K562 (cell line): ENCODE results near the gene OR6S1. TPM values are rescaled to one million over a fixed set of nuclear protein-coding genes. Genes with fewer than 3 reads are reported as not detected.

ENCODE experiments used
- ARNT ChIP-seq, 2 experiments: fragments of 450-650 bp; IDR thresholded peaks; 2 replicates each; pipeline ENCODE4 v1.6.1; 2016; ENCODE audit warnings: mild to moderate bottlenecking in 1 of 2
- CEBPG ChIP-seq, 3 experiments: fragments of 200-800 bp in 1 of 3; sonication (Bioruptor generic) in 1 of 3; sonication (generic) in 1 of 3; formaldehyde crosslinking in 1 of 3; IDR thresholded peaks in 2 of 3; conservative IDR thresholded peaks in 1 of 3; 2 replicates each; pipeline versions ENCODE4 v1.6.1 to v1.8.0; 2016 to 2022; ENCODE audit warnings: missing compliant biosample characterization in 2 of 3, missing genetic modification characterization in 2 of 3, mild to moderate bottlenecking in 1 of 3, missing genetic modification reagents in 1 of 3
- LEF1 ChIP-seq: fragments of 450-650 bp; IDR thresholded peaks from 2 replicates; pipeline ENCODE4 v1.6.1; 2016; ENCODE audit warnings: mild to moderate bottlenecking
- MAZ ChIP-seq, 2 experiments: fragments of 450-650 bp in 1 of 2; sonication (generic) in 1 of 2; formaldehyde crosslinking; IDR thresholded peaks in 1 of 2; conservative IDR thresholded peaks in 1 of 2; 2 replicates each; pipeline versions ENCODE4 v1.4.0 to v1.5.0; 2020; ENCODE audit warnings: mild to moderate bottlenecking in 1 of 2, missing genetic modification reagents in 1 of 2
- MYBL2 ChIP-seq, 2 experiments: fragments of 450-650 bp in 1 of 2; sonication (generic) in 1 of 2; formaldehyde crosslinking in 1 of 2; IDR thresholded peaks; 2 replicates each; pipeline versions ENCODE4 v1.6.1 to v1.8.1; 2017 to 2022; ENCODE audit warnings: borderline replicate concordance in 1 of 2, inconsistent platforms in 1 of 2, low read depth in 1 of 2, mild to moderate bottlenecking in 1 of 2, missing genetic modification reagents in 1 of 2, moderate library complexity in 1 of 2
- NEUROD1 ChIP-seq: fragments of 150-350 bp; IDR thresholded peaks from 2 replicates; pipeline ENCODE4 v1.6.1; 2014; ENCODE audit warnings: borderline replicate concordance, low read length, low read depth; ENCODE audit not compliant: partially characterized antibody
- NRF1 ChIP-seq, 2 experiments: fragments of 450-650 bp; IDR thresholded peaks in 1 of 2; conservative IDR thresholded peaks in 1 of 2; 2 replicates each; pipeline ENCODE4 v1.6.1; 2014; ENCODE audit warnings: mild to moderate bottlenecking in 2 of 2
- POLR3G ChIP-seq: IDR thresholded peaks from 2 replicates; pipeline ENCODE4 v1.6.1; 2011; ENCODE audit not compliant: insufficient read length, insufficient replicate concordance; ENCODE audit errors: extremely low read depth
- ZKSCAN8 ChIP-seq: fragments of 200-800 bp; sonication (Bioruptor generic); IDR thresholded peaks from 2 replicates; pipeline ENCODE4 v1.6.1; 2016; ENCODE audit warnings: missing genetic modification characterization, missing compliant biosample characterization
- polyA plus RNA-seq, 8 experiments: library from polyadenylated mRNA; depleted of rRNA in 4 of 8; stranded (reverse) in 5 of 8; unstranded in 3 of 8; fragments of >200 nt; fragmentation: Nextera tagmentation in 2 of 8; fragmentation: Illumina TruSeq in 1 of 8; extraction: Ambion mirVana in 2 of 8; extraction: Trizol in 1 of 8; gene quantifications; 2 replicates each; pipeline versions ENCODE4 v1.2.1 to v1.2.3, GENCODE V29; 2011 to 2014; ENCODE audit warnings: inconsistent platforms in 1 of 8, missing spikeins in 1 of 8
- total RNA-seq, 7 experiments: library from RNA; depleted of rRNA in 6 of 7; stranded (reverse); fragments of >200 nt in 6 of 7; fragmentation: Illumina TruSeq in 2 of 7; extraction: Trizol in 2 of 7; gene quantifications; 2 replicates each; pipeline versions ENCODE4 v1.2.1 to v1.2.3, GENCODE V29; 2011 to 2021; ENCODE audit warnings: low replicate concordance in 1 of 7
- TF ChIP-seq, protein P1 (sequence below): IDR thresholded peaks from 2 replicates; pipeline ENCODE4 v1.6.1; 2012; ENCODE audit warnings: low read depth, low read length, improper control_type of control experiment, borderline replicate concordance
- TF ChIP-seq, protein P2 (sequence below), 2 experiments: fragments of 450-650 bp; IDR thresholded peaks; 2 replicates each; pipeline ENCODE4 v1.6.1; 2018; ENCODE audit warnings: mild to moderate bottlenecking in 2 of 2, low read depth in 1 of 2; ENCODE audit not compliant: partially characterized antibody in 2 of 2
- TF ChIP-seq, protein P3 (sequence below): fragments of 200-400 bp; formaldehyde crosslinking; IDR thresholded peaks from 2 replicates; pipeline ENCODE4 v1.6.1; 2017; ENCODE audit warnings: mild to moderate bottlenecking, low read depth, low read length, moderate library complexity
- TF ChIP-seq, protein P4 (sequence below): sonication (generic); formaldehyde crosslinking; IDR thresholded peaks from 2 replicates; pipeline ENCODE4 v1.8.0; 2022; ENCODE audit warnings: missing genetic modification reagents, mild to moderate bottlenecking, moderate library complexity, borderline replicate concordance

Gene OR6S1
- total and polyA plus RNA-seq, 9 of the 15 experiments (the other 6 are each of a cell fraction or from before 2014, with no cell fraction given), result not detected

DNA sequence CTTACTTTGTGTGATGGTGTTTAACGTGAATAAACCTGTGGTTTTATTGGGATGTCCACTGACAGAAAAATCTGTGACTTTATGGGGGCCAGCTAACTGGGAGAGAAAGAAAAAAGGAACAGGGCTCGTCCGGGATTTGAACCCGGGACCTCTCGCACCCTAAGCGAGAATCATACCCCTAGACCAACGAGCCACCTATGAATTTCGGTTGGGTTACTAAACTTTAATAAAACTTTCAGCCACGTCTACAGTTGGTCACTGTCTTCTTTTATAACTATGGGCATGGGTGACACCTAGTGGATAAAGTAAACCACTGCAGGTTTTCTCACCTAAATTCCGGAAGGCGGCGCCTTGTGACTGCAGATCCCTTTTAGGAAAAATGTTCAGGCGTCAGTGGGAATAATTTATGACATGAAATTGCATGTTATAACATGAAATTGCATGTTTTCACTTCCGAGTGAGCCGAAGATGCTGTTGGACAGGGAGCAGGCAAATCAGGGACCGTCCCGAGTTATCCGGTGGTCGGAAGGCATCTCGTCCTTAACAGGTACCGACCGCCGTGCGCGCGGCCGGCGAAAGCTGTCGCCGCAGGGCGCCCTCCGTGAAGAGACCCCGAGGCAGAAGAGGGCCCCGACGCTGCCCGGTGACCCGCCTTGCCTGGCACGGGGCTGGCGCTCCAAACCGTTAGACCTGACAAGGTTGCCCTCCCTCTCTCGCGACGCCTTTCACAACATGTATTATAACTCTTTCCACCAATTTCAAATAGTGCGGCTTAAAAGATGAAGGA, 32.1 kb downstream of the OR6S1 start (continued):
- TF ChIP-seq, protein P1, sequence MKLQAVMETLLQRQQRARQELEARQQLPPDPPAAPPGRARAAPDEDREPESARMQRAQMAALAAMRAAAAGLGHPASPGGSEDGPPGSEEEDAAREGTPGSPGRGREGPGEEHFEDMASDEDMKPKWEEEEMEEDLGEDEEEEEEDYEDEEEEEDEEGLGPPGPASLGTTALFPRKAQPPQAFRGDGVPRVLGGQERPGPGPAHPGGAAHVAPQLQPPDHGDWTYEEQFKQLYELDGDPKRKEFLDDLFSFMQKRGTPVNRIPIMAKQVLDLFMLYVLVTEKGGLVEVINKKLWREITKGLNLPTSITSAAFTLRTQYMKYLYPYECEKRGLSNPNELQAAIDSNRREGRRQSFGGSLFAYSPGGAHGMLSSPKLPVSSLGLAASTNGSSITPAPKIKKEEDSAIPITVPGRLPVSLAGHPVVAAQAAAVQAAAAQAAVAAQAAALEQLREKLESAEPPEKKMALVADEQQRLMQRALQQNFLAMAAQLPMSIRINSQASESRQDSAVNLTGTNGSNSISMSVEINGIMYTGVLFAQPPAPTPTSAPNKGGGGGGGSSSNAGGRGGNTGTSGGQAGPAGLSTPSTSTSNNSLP, result peak; percentile 59; the same call in 1 of the 2 replicates
- TF ChIP-seq MAZ (CRISPR knock-in tag; conservative IDR thresholded peaks at IDR 0.05 in 1 of 2, IDR thresholded peaks at IDR 0.05 in 1 of 2) (peak in 1 of 2 experiments; percentile 25; a peak in 1 of 4 replicates), MYBL2 (IDR thresholded peaks at IDR 0.05; ENCODE audit: low read depth) (no peak), MYBL2 (CRISPR knock-in tag; IDR thresholded peaks at IDR 0.05; ENCODE audit: borderline replicate concordance) (no peak), ZKSCAN8 (CRISPR knock-in tag) (no peak), ARNT (IDR thresholded peaks at IDR 0.05) (peak in 1 of 2 experiments; percentile 50; a peak in 1 of 4 replicates), POLR3G (peak; percentile 28), LEF1 (0 out of 2 replicates have a peak, but pooled peaks have one; percentile 26), NRF1 (conservative IDR thresholded peaks at IDR 0.05 in 1 of 2, IDR thresholded peaks at IDR 0.05 in 1 of 2) (peak in 1 of 2 experiments; percentile 24; a peak in 1 of 4 replicates), CEBPG (CRISPR knock-in tag; IDR thresholded peaks at IDR 0.05) (peak; percentile 26; the same call in 1 of the 2 replicates), CEBPG (tag; conservative IDR thresholded peaks at IDR 0.05 in 1 of 2, IDR thresholded peaks at IDR 0.05 in 1 of 2) (no peak), NEUROD1 (no peak)
- TF ChIP-seq, protein P2, sequence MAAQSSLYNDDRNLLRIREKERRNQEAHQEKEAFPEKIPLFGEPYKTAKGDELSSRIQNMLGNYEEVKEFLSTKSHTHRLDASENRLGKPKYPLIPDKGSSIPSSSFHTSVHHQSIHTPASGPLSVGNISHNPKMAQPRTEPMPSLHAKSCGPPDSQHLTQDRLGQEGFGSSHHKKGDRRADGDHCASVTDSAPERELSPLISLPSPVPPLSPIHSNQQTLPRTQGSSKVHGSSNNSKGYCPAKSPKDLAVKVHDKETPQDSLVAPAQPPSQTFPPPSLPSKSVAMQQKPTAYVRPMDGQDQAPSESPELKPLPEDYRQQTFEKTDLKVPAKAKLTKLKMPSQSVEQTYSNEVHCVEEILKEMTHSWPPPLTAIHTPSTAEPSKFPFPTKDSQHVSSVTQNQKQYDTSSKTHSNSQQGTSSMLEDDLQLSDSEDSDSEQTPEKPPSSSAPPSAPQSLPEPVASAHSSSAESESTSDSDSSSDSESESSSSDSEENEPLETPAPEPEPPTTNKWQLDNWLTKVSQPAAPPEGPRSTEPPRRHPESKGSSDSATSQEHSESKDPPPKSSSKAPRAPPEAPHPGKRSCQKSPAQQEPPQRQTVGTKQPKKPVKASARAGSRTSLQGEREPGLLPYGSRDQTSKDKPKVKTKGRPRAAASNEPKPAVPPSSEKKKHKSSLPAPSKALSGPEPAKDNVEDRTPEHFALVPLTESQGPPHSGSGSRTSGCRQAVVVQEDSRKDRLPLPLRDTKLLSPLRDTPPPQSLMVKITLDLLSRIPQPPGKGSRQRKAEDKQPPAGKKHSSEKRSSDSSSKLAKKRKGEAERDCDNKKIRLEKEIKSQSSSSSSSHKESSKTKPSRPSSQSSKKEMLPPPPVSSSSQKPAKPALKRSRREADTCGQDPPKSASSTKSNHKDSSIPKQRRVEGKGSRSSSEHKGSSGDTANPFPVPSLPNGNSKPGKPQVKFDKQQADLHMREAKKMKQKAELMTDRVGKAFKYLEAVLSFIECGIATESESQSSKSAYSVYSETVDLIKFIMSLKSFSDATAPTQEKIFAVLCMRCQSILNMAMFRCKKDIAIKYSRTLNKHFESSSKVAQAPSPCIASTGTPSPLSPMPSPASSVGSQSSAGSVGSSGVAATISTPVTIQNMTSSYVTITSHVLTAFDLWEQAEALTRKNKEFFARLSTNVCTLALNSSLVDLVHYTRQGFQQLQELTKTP (IDR thresholded peaks at IDR 0.05; ENCODE audit: low read depth in 1 of 2, partially characterized antibody in 2 of 2), result peak in 1 of 2 experiments; percentile 18
- TF ChIP-seq, protein P3, sequence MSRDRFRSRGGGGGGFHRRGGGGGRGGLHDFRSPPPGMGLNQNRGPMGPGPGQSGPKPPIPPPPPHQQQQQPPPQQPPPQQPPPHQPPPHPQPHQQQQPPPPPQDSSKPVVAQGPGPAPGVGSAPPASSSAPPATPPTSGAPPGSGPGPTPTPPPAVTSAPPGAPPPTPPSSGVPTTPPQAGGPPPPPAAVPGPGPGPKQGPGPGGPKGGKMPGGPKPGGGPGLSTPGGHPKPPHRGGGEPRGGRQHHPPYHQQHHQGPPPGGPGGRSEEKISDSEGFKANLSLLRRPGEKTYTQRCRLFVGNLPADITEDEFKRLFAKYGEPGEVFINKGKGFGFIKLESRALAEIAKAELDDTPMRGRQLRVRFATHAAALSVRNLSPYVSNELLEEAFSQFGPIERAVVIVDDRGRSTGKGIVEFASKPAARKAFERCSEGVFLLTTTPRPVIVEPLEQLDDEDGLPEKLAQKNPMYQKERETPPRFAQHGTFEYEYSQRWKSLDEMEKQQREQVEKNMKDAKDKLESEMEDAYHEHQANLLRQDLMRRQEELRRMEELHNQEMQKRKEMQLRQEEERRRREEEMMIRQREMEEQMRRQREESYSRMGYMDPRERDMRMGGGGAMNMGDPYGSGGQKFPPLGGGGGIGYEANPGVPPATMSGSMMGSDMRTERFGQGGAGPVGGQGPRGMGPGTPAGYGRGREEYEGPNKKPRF, result no peak
- TF ChIP-seq, protein P4, sequence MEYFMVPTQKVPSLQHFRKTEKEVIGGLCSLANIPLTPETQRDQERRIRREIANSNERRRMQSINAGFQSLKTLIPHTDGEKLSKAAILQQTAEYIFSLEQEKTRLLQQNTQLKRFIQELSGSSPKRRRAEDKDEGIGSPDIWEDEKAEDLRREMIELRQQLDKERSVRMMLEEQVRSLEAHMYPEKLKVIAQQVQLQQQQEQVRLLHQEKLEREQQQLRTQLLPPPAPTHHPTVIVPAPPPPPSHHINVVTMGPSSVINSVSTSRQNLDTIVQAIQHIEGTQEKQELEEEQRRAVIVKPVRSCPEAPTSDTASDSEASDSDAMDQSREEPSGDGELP (CRISPR knock-in tag), result no peak
